Mucosa of descending colon (tissue), 3 donors: Measurements from ENCODE around the gene BANF2. TPM values are rescaled to one million over a fixed set of nuclear protein-coding genes. Genes with fewer than 3 reads are reported as not detected.

ENCODE experiments used
- ATAC-seq: fragments of 200-7000 bp; cut with Tn5 transposase; one replicate; pipeline ENCODE4 v1.9.1; 2020; ENCODE audit warnings: mild to moderate bottlenecking, moderate library complexity
- DNase-seq, 3 donors: peaks; one replicate each; pipeline ENCODE4 v3.0.0-alpha.2; 2020
- H3K36me3 ChIP-seq: fragments of 200-600 bp; one replicate; pipeline ENCODE4 v1.8.0; 2021; ENCODE audit warnings: low read depth, mild to moderate bottlenecking
- H3K4me1 ChIP-seq: fragments of 200-600 bp; one replicate; pipeline ENCODE4 v1.8.0; 2021; ENCODE audit warnings: low read depth, mild to moderate bottlenecking
- H3K4me3 ChIP-seq: fragments of 200-600 bp; one replicate; pipeline ENCODE4 v1.8.0; 2021; ENCODE audit warnings: mild to moderate bottlenecking
- H3K9me3 ChIP-seq: fragments of 200-600 bp; one replicate; pipeline ENCODE4 v1.8.0; 2021; ENCODE audit warnings: mild to moderate bottlenecking
- intact Hi-C, 2 donors: fragments of 100-400 bp; cut with DNase I in 1 of 2; cut with micrococcal nuclease in 1 of 2; formaldehyde crosslinking; loops; one replicate each; pipeline versions ENCODE4 v1.11.0 to v1.11.1; 2022; cut with DNase I, micrococcal nuclease
- long read RNA-seq, 2 donors: library from polyadenylated mRNA; unstranded; transcript quantifications; one replicate each; pipeline ENCODE4 v2.0.0, GENCODE V29; 2019 to 2021
- total RNA-seq, 3 donors: library from RNA; stranded (reverse); fragmentation: NEBNext Ultra II Directional in 2 of 3; extraction: Animal tissue kit (Norgen Biotek cat#: 25700) in 2 of 3; gene quantifications; one replicate each; pipeline versions ENCODE4 v1.2.1 to v1.2.4, GENCODE V29; 2021 to 2023
- TF ChIP-seq, protein P1 (sequence below): fragments of 200-600 bp; IDR thresholded peaks from one replicate; pipeline ENCODE4 v1.8.0; 2022; ENCODE audit warnings: antibody characterized with exemption, mild to moderate bottlenecking
- donor health status: DM: no; HTN: no; CAD: no; lungs with moderate emphysema.
- donor health status: DM: no; HTN: no; CAD: no.
- donor health status: DM: no; HTN: yes; CAD: no.

BANF2 gene
- total RNA-seq, result not detected
- long read RNA-seq, donor 1, result 0 reads
- long read RNA-seq, donor 2, result 0 reads

DNA sequence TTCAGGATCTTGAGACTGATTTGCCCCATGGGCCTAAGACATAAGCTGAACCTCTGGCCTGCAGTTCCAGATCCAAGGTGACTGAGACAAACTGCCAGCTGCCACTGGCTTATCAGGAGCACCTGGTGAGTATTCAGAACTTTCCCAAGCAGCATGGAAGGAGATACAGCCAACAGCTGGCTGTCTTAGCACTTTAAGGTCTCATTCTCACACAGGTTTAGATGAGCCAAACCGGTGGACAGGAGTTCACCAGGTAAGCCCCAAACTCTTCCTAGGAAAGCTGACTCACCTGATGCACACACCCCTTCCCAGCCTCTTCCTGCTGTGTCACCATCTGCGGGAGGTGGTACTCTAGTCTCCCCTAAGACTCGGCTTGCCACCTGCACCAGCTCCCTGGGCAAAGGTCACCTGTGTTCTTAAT is at the start of gene BANF2:
BANF2 (plus strand) TSS at position 36 of the 421 bp plus-strand sequence. CDS start 25,060 bp downstream, outside the sequence.
- Histone ChIP-seq H3K9me3 (peaks cover 4% of the 10 kb centered on the region), H3K4me3 (no peak within 1 kb of the TSS), H3K36me3 (no peaks in the 10 kb centered on the region), H3K4me1 (no peaks in the 10 kb centered on the region)
- TF ChIP-seq, protein P1, sequence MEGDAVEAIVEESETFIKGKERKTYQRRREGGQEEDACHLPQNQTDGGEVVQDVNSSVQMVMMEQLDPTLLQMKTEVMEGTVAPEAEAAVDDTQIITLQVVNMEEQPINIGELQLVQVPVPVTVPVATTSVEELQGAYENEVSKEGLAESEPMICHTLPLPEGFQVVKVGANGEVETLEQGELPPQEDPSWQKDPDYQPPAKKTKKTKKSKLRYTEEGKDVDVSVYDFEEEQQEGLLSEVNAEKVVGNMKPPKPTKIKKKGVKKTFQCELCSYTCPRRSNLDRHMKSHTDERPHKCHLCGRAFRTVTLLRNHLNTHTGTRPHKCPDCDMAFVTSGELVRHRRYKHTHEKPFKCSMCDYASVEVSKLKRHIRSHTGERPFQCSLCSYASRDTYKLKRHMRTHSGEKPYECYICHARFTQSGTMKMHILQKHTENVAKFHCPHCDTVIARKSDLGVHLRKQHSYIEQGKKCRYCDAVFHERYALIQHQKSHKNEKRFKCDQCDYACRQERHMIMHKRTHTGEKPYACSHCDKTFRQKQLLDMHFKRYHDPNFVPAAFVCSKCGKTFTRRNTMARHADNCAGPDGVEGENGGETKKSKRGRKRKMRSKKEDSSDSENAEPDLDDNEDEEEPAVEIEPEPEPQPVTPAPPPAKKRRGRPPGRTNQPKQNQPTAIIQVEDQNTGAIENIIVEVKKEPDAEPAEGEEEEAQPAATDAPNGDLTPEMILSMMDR, result no peak
- DNase-seq (peak in 1 of 3 donors; percentile 27), ATAC-seq (peak; percentile 86)
- intact Hi-C loops, result no loop called here

DNA sequence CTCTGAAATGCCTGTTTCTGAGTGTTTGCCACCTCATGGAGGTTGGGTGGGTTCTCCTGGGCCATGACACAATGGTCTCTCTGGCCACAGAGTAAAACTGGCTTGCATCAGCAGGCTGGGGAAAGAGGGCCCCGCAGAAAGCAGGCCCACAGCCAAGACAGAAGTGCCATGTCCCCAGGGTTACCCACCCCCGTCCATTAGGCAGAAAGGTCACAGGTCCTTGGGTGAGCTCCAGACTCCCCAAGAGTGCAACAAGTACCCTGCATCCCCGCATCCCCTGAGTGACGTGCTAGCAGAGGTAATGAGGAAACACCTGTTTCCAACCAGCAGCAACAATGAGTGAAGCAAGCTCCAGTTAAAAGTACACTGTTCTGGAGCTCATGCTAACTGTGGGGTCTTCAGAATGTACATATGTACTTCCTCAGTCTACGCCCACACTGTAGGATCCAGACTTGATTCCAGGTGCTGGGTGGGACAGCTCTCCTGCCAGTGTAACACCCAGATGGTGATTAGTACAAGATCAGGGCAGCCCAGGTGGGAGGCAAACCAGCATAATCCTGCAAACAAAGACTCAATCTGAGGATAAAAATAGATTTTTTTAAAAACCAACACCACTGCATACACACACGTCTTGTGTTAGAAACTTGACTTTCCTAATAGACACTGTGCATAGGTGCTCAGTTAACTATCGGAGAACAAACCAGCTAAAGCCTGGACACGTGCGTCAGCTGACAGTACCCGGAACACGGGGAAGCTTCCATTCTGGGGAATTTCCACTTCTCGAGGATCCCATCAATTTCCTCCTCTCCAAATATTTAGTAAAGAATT is 49.3 kb upstream of the BANF2 start:
- peaks cover 53% of the 10 kb centered on the region for H3K4me1 ChIP-seq
- no peaks in the 10 kb centered on the region for H3K36me3 ChIP-seq
- ATAC-seq, result no peak
- peak in 2 of 3 donors; percentile 23 to 30 for DNase-seq
- no peaks in the 10 kb centered on the region for H3K9me3 ChIP-seq
- H3K4me3 ChIP-seq, result no peak overlapping the region
- TF ChIP-seq, protein P1, result no peak
- intact Hi-C loops, result no loop called here

DNA sequence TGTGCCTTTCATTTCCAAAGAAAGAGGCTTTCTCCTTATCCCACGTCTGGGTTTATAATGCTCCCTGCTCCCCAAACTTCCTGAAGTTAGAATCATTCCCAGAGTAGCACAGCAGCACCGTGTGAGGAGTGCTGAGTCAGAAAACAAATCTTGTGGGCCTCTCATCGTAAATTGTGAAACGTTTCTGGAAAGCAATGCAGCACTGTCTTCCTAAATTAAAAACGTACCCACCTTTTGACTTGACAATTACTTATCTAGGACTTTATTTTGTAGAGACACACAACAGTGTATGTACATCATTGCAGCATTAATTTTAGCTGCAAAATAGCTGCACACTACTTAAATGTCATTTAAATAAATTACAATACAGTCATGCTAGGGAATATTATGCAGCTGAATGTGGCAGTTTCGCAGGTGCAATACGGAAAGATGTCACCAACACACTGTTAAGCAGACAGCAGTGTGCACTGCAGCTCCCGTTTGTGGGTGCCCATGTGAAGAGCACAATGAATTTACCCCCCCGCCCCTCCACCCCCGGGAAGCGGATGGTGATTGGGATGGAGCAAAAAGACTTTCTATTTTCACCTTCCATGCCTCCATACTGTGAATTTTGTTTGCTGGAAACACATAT is 48.5 kb upstream of the BANF2 start:
- Histone ChIP-seq H3K36me3 (no peaks in the 10 kb centered on the region), H3K4me3 (no peak overlapping the region), H3K4me1 (peaks cover 47% of the 10 kb centered on the region), H3K9me3 (no peaks in the 10 kb centered on the region)
- intact Hi-C loops, result no loop called here
- ATAC-seq, result no peak
- TF ChIP-seq, protein P1, result no peak
- peak in 1 of 3 donors; percentile 7 for DNase-seq

DNA sequence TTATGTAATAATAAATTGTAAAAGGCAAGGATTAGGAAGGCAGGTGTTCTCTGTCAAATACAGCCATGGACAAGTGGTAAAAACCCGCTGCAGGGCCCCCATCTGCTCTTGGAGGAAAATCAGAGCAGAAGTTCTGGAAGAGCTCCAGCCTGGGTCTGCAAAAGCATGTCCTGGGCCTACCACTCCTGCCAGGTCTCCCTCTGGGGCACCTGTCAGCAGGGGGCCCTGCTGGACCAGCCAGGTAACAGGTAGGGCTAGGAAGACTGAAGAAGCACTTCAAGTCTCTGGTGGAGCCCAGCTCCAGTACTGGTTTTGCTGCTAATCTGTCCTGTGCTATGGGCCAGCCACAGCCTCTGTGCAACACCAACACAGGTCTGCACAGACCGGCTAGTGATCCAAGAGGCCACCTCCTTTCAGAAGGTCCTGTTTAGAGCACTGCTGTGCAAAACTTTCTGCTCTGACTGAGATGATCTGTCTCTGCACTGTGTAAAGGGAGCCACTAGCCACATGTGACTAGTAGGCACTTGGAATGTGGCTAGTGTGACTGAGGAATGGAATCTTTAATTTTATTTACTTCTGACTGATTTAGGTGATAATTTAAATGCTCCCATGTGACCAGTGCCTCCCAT is 47.9 kb upstream of the BANF2 start:
- no peaks in the 10 kb centered on the region for H3K9me3 ChIP-seq
- no peak overlapping the region for H3K4me3 ChIP-seq
- TF ChIP-seq, protein P1, result no peak
- intact Hi-C loops, result no loop called here
- H3K36me3 ChIP-seq, result no peaks in the 10 kb centered on the region
- ATAC-seq, result peak; percentile 15
- DNase-seq, result peak in 2 of 3 donors; percentile 40 to 46
- H3K4me1 ChIP-seq, result peaks cover 45% of the 10 kb centered on the region

DNA sequence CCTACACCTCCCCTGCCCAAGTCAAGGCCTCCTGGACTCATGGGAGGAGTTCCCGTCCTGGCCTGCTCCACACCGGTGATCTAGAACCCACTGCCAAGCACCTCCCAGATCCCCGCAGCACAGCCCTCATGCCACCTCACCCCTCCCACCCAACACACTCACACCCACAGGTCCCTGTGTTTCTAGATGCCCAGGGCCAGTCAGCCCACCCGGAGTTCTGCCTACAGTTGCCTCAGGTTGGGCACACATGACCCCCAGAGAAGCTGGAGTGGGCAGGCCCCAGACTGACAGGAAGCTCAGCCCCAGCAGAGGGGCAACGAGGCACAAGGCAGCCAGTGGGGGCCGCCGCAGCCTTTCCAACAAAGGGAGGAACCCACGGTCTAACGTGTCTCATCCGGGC is 47.4 kb upstream of the BANF2 start:
- Histone ChIP-seq H3K4me1 (peaks cover 40% of the 10 kb centered on the region), H3K4me3 (no peak overlapping the region), H3K36me3 (no peaks in the 10 kb centered on the region), H3K9me3 (no peaks in the 10 kb centered on the region)
- ATAC-seq (no peak), DNase-seq (peak in 2 of 3 donors; percentile 26 to 33)
- TF ChIP-seq, protein P1, result no peak
- intact Hi-C loops, result no loop called here
